Measurements from ENCODE around the gene GMPS. TPM values are rescaled to one million over a fixed set of nuclear protein-coding genes. Genes with fewer than 3 reads are reported as not detected.

GMPS gene
- total RNA-seq, 1 experiment from 2014 or later = 119 TPM

- Histone ChIP-seq H3K27ac (ENCODE audit: low read depth, low read length) (no peak overlapping the region), H3K4me1 (ENCODE audit: control insufficient read depth in 1 of 2, insufficient read depth in 2 of 2, low read length in 2 of 2) (no peaks in the 10 kb centered on the region), H3K36me3 (ENCODE audit: control insufficient read depth in 1 of 2, insufficient read depth in 2 of 2, low read length in 2 of 2) (no peaks in the 10 kb centered on the region), H3K27me3 (ENCODE audit: insufficient read depth, low read length) (no peaks in the 10 kb centered on the region), H4K20me1 (ENCODE audit: insufficient read depth) (no peaks in the 10 kb centered on the region), H3K9me2 (ENCODE audit: insufficient read depth) (no peaks in the 10 kb centered on the region), H3K79me2 (ENCODE audit: insufficient read depth, low read length) (no peaks in the 10 kb centered on the region), H3K9ac (ENCODE audit: low read length) (no peak overlapping the region), H3K4me2 (ENCODE audit: low read length) (no peak overlapping the region), H3K4me3 (replicated peaks in 1 of 2; ENCODE audit: low read depth in 1 of 2, low read length in 2 of 2) (no peak overlapping the region), H2AFZ (ENCODE audit: low read depth, low read length, poor library complexity, severe bottlenecking) (no peak overlapping the region), H3K9me3 (ENCODE audit: control insufficient read depth in 1 of 2, insufficient read depth in 1 of 2, low read depth in 1 of 2, low read length in 2 of 2) (no peaks in the 10 kb centered on the region)
- ChIA-PET CTCF (interaction anchor here (2.5 kb wide), 1 partner anchor 14 kb away, joined by 8 read pairs; no protein-coding TSS in a partner anchor), POLR2A (no interaction called here), RAD21 (ENCODE audit: low non-redundant PET in 1 of 2, low total read pairs in 2 of 2, uncharacterized antibody in 2 of 2, unreplicated experiment in 2 of 2) (no interaction called here)
- ATAC-seq = no peak
- no peak for TF ChIP-seq EZH2phosphoT487 (IDR thresholded peaks at IDR 0.05; ENCODE audit: borderline replicate concordance)
- no peak for TF ChIP-seq TCF7L2 (IDR thresholded peaks at IDR 0.05; ENCODE audit: borderline replicate concordance, extremely low read depth, insufficient read depth, insufficient read length)
- no peak for TF ChIP-seq SP1 (IDR thresholded peaks at IDR 0.05; ENCODE audit: low read depth)
- TF ChIP-seq RAD21 (IDR thresholded peaks at IDR 0.05; ENCODE audit: low read depth) = no peak
- TF ChIP-seq SRF (IDR thresholded peaks at IDR 0.05; ENCODE audit: low read depth) = no peak
- no peak for TF ChIP-seq POLR2AphosphoS5 (IDR thresholded peaks at IDR 0.05; ENCODE audit: low read depth, low read length)
- no peak for DNase-seq (ENCODE audit: low read depth, low spot score)
- no TSS peak for BruUV-seq (replicated peaks)
- intact Hi-C loops (cut with micrococcal nuclease) = no loop called here
These were observed 111.2 kb downstream of the GMPS start for GRCh38 chr3:155981669-155982068.

- Histone ChIP-seq H3K9me2 (ENCODE audit: insufficient read depth) (no peaks in the 10 kb centered on the region), H3K27me3 (ENCODE audit: insufficient read depth, low read length) (no peaks in the 10 kb centered on the region), H3K9ac (ENCODE audit: low read length) (no peak overlapping the region), H3K27ac (ENCODE audit: low read depth, low read length) (no peak overlapping the region), H2AFZ (ENCODE audit: low read depth, low read length, poor library complexity, severe bottlenecking) (no peak overlapping the region), H3K79me2 (ENCODE audit: insufficient read depth, low read length) (no peaks in the 10 kb centered on the region), H3K4me2 (ENCODE audit: low read length) (no peak overlapping the region), H4K20me1 (ENCODE audit: insufficient read depth) (no peaks in the 10 kb centered on the region), H3K36me3 (ENCODE audit: control insufficient read depth in 1 of 2, insufficient read depth in 2 of 2, low read length in 2 of 2) (no peaks in the 10 kb centered on the region), H3K4me1 (ENCODE audit: control insufficient read depth in 1 of 2, insufficient read depth in 2 of 2, low read length in 2 of 2) (no peaks in the 10 kb centered on the region), H3K9me3 (ENCODE audit: control insufficient read depth in 1 of 2, insufficient read depth in 1 of 2, low read depth in 1 of 2, low read length in 2 of 2) (no peaks in the 10 kb centered on the region), H3K4me3 (replicated peaks in 1 of 2; ENCODE audit: low read depth in 1 of 2, low read length in 2 of 2) (no peak overlapping the region)
- DNase-seq (ENCODE audit: low read depth, low spot score) (no peak), ATAC-seq (no peak)
- intact Hi-C loops (cut with micrococcal nuclease) = no loop called here
- BruUV-seq (replicated peaks) = no TSS peak
- ChIA-PET RAD21 (ENCODE audit: low non-redundant PET in 1 of 2, low total read pairs in 2 of 2, uncharacterized antibody in 2 of 2, unreplicated experiment in 2 of 2) (no interaction called here), POLR2A (no interaction called here), CTCF (interaction anchor here (2.5 kb wide), 1 partner anchor 12 kb away, joined by 8 read pairs; no protein-coding TSS in a partner anchor)
- peak; percentile 40 for TF ChIP-seq RAD21 (IDR thresholded peaks at IDR 0.05; ENCODE audit: low read depth)
- TF ChIP-seq, protein P1, sequence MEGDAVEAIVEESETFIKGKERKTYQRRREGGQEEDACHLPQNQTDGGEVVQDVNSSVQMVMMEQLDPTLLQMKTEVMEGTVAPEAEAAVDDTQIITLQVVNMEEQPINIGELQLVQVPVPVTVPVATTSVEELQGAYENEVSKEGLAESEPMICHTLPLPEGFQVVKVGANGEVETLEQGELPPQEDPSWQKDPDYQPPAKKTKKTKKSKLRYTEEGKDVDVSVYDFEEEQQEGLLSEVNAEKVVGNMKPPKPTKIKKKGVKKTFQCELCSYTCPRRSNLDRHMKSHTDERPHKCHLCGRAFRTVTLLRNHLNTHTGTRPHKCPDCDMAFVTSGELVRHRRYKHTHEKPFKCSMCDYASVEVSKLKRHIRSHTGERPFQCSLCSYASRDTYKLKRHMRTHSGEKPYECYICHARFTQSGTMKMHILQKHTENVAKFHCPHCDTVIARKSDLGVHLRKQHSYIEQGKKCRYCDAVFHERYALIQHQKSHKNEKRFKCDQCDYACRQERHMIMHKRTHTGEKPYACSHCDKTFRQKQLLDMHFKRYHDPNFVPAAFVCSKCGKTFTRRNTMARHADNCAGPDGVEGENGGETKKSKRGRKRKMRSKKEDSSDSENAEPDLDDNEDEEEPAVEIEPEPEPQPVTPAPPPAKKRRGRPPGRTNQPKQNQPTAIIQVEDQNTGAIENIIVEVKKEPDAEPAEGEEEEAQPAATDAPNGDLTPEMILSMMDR (IDR thresholded peaks at IDR 0.05 in 2 of 3, conservative IDR thresholded peaks at IDR 0.05 in 1 of 3; ENCODE audit: borderline replicate concordance in 1 of 3, insufficient read depth in 1 of 3, low read depth in 2 of 3, low read length in 2 of 3) = 0 out of 6 replicates have a peak, but pooled peaks of 1 of the 3 experiments have one; percentile 26
- no peak for TF ChIP-seq YY1 (IDR thresholded peaks at IDR 0.05; ENCODE audit: extremely low read depth, insufficient replicate concordance, low read depth, low read length)
- no peak for TF ChIP-seq EZH2phosphoT487 (IDR thresholded peaks at IDR 0.05; ENCODE audit: borderline replicate concordance)
These were observed 113.5 kb downstream of the GMPS start for GRCh38 chr3:155983834-155984474.
